ENCODE measurements around the gene MRTFA. TPM values are rescaled to one million over a fixed set of nuclear protein-coding genes. Genes with fewer than 3 reads are reported as not detected.
"Not testable (repeated sequence)": the region's sequence is repeated elsewhere in the genome, so short reads cannot be mapped to it uniquely, and the experiment has no call there.

The MRTFA gene
- total RNA-seq, 2 donors from 2014 or later: 38.5 to 57.4 TPM

DNA sequence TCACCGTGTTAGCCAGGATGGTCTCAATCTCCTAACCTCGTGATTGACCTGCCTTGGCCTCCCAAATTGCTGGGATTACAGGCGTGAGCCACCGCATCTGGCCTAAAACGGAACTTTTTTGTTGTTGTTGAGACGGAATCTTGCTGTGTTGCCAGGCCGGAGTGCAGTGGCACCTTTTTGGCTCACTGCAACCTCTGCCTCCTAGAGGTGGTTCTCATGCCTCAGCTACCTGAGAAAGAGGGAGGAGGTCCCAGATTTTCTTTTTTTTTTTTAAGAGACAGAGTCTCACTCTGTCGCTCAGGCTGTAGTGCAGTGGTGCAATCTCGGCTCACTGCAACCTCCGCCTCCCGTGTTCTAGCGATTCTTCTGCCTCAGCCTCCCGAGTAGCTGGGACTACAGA is 34.9 kb upstream of the MRTFA start:
- ATAC-seq (replicated peaks): no peak
- Mint-ChIP-seq H3K4me3 (no peak overlapping the region), H3K36me3 (ENCODE audit: low read depth) (no peaks in the 10 kb centered on the region), H3K4me1 (peaks cover 20% of the 10 kb centered on the region), H3K9me3 (no peaks in the 10 kb centered on the region), H3K27ac (no peak overlapping the region), H3K27me3 (no peaks in the 10 kb centered on the region)

DNA sequence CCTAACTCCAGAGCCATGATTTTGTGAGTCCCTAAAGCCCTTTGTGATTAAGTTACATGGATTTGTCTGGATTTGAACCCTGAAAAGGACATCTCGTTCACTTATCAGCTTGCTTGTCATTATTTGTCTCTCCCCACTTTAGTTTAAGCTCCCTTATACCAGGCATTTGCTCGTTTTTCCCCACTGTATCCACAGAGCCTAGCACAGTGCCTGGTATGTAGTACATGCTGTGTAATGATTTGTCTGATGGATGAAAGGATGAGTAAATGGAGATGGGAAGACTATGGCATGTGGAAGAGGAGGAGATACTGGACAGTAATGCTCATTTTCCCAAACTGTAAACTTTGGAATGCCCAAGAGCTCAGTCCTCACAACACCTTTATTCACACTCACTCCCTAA is 33.5 kb upstream of the MRTFA start:
- Mint-ChIP-seq H3K27me3 (no peaks in the 10 kb centered on the region), H3K27ac (peak overlapping the region; percentile 88), H3K36me3 (ENCODE audit: low read depth) (no peaks in the 10 kb centered on the region), H3K4me3 (peak overlapping the region; percentile 70), H3K9me3 (no peaks in the 10 kb centered on the region), H3K4me1 (peaks cover 20% of the 10 kb centered on the region)
- no peak for ATAC-seq (replicated peaks)

DNA sequence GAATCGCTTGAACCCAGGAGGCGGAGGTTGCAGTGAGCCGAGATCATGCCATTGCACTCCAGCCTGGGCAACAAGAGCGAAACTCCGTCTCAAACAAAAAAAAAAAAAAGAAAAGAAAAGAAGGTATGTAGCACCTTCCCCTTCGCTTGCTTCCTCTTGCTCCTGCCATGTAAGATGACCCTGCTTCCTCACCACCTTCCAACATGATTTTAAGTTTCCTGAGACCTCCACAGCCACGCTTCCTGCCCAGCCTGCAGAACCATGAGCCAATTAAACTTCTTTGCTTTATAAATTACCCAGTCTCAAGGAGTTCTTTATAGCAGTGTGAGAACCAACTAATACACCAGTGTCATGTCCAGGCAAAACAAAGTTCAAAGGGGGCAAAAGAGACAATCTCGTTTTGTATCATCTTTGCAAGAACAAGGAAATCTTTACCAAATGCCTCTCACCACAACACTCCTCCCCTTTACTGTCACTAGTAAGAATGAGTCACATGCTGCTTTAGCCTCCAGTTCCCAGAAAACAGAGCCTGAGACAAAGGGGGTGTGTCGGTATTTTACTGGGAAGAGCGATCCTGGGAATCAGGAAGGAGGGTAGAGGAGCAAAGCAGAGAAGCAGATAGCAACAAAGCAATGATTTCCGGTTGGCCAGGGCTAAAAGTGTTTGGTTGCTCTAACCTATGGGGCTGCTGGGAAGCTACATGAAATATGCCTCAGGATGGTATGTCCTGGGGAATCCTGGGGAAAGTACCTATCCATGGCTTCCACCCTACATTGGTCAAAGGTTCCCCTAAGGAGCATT is 32.3 kb upstream of the MRTFA start:
- peak; percentile 92 for ATAC-seq (replicated peaks)
- peak overlapping the region; percentile 70 for H3K4me3 Mint-ChIP-seq
- H3K4me1 Mint-ChIP-seq: peaks cover 20% of the 10 kb centered on the region
- H3K27me3 Mint-ChIP-seq: no peaks in the 10 kb centered on the region
- no peaks in the 10 kb centered on the region for H3K36me3 Mint-ChIP-seq (ENCODE audit: low read depth)
- peak overlapping the region; percentile 88 for H3K27ac Mint-ChIP-seq
- no peaks in the 10 kb centered on the region for H3K9me3 Mint-ChIP-seq

DNA sequence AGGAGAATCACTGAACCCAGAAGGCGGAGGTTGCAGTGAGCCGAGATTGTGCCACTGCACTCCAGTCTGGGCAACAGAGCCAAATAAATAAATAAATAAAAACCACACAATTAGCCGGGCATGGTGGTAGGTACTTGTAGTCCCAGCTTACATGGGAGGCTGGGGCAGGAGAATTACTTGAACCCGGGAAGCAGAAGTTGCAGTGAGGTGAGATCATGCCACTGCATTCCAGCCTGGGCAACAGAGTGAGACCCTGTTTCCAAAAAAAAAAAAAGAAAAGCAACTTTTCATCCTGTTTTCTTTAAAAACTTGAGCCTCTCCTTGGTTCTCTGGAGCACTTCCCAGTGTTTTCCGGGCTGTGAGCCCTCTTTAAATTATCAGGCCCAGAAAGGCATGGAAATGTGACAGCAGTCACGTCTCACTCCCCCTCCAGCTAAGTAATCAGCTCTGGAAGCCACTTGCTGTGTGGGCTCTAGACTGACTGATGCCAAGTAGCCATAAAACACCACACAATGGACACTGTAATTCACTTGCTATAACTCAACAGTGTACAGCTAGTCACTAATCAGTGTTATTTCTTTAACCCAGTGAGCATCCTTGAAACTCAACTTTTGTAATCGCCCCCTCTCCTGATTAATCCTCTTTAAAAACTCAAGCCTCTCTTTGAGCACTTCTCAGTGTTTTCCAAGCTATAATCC is 29.8 kb upstream of the MRTFA start:
- H3K4me1 Mint-ChIP-seq: peaks cover 20% of the 10 kb centered on the region
- H3K4me3 Mint-ChIP-seq: no peak overlapping the region
- peak overlapping the region; percentile 38 for H3K27ac Mint-ChIP-seq
- no peak for ATAC-seq (replicated peaks)
- no peaks in the 10 kb centered on the region for H3K27me3 Mint-ChIP-seq
- no peaks in the 10 kb centered on the region for H3K36me3 Mint-ChIP-seq (ENCODE audit: low read depth)
- H3K9me3 Mint-ChIP-seq: no peaks in the 10 kb centered on the region

DNA sequence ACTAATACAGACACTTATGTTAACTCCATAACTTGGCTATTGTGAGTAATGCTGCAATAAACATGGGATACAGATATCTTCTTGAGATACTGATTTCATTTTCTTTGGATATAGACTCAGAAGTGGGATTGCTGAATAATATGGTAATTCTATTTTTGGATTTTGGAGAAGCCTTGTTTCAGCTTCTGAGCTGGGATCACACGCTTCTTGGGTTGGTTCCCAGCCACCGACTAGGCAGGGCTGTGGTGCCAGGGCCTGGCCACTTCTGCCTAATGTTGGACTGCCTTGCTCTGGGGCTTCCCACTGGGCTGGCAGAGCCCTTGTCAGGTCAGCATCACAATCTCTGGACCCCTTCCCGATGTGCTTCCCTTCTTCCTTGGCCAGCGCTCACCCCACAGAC is 28.8 kb upstream of the MRTFA start:
- ATAC-seq (replicated peaks): no peak
- H3K27me3 Mint-ChIP-seq: no peaks in the 10 kb centered on the region
- no peaks in the 10 kb centered on the region for H3K36me3 Mint-ChIP-seq (ENCODE audit: low read depth)
- H3K27ac Mint-ChIP-seq: no peak overlapping the region
- H3K4me3 Mint-ChIP-seq: no peak overlapping the region
- peaks cover 20% of the 10 kb centered on the region for H3K4me1 Mint-ChIP-seq
- H3K9me3 Mint-ChIP-seq: no peaks in the 10 kb centered on the region

DNA sequence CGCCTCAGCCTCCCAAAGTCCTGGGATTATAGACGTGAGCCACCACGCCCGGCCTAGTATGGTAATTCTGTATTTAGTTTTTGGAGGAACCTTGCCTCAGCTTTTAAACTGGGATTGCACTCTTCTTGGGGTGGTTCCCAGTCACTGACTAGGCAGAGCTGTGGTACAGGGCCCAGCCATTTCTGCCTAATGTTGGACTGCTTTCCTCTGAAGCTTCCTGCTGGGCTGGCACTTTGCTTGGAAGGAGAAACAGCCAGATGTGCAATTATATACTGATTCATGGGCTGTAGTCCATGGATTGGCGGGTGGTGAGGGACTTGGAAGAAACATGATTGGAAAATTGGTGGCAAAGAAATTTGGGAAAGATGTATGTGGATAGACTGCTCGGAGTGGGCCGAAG is 25.2 kb upstream of the MRTFA start:
- Mint-ChIP-seq H3K27ac (no peak overlapping the region), H3K36me3 (ENCODE audit: low read depth) (no peaks in the 10 kb centered on the region), H3K4me3 (no peak overlapping the region), H3K9me3 (no peaks in the 10 kb centered on the region), H3K4me1 (no peaks in the 10 kb centered on the region), H3K27me3 (no peaks in the 10 kb centered on the region)
- no peak for ATAC-seq (replicated peaks)

DNA sequence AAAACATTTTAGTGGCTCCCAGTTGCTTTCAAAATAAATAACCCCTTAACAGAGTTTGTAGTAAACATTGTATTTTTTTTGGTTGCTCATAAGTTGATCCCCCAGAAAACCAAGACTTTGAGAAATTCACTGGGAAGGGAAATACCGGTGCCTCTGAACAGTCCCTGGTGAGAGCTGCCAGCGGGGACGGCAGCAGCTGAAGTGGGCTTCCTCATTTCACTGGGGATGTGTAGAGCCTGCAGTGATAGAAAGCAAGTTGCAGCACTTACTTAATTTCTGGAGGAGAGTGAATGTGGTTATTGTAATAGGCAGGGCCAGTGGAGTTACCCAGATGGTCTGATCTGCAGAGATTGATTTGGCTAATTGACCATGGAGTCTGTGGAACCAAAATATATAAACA is 24.2 kb upstream of the MRTFA start:
- Mint-ChIP-seq H3K4me1 (no peaks in the 10 kb centered on the region), H3K27ac (no peak overlapping the region), H3K4me3 (no peak overlapping the region), H3K36me3 (ENCODE audit: low read depth) (no peaks in the 10 kb centered on the region), H3K27me3 (no peaks in the 10 kb centered on the region), H3K9me3 (no peaks in the 10 kb centered on the region)
- ATAC-seq (replicated peaks): no peak

DNA sequence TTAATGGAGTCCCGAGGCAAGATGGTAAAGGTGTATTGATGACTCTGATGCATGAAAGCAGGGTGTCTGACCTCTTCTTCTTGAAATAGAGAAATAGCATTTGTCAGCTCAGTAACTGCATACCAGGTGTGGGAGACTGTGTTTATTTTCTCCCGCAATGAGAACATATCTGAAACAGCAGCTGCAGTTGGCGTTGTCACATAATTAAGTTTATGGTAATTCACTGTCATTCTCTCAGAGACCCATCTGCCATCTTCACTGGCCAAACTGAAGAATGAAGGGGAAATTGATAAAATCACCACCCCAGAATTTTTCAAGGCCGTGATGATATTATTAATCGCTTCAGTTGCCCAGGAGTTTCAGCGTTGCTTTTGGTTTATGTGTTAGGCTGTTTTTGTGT is 22.6 kb upstream of the MRTFA start:
- Mint-ChIP-seq H3K4me1 (no peaks in the 10 kb centered on the region), H3K9me3 (no peaks in the 10 kb centered on the region), H3K36me3 (ENCODE audit: low read depth) (no peaks in the 10 kb centered on the region), H3K4me3 (no peak overlapping the region), H3K27ac (no peak overlapping the region), H3K27me3 (no peaks in the 10 kb centered on the region)
- ATAC-seq (replicated peaks): no peak

DNA sequence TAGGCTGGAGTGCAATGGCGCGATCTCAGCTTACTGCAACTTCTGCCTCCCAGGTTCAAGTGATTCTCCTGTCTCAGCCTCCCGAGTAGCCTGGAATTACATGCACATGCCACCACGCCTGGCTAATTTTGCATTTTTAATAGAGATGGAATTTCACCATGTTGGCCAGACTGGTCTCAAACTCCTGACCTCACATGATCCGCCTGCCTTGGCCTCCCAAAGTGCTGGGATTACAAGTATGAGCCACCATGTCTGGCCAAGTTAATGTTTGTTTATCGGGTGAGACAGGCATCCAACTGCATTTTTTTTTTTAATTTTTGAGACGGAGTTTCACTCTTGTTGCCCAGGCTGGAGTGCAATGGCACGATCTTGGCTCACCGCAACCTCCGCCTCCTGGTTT is 20.1 kb upstream of the MRTFA start:
- H3K4me1 Mint-ChIP-seq: peaks cover 10% of the 10 kb centered on the region
- not testable (repeated sequence) for H3K4me3 Mint-ChIP-seq; H3K27ac Mint-ChIP-seq; H3K36me3 Mint-ChIP-seq (ENCODE audit: low read depth); H3K27me3 Mint-ChIP-seq; H3K9me3 Mint-ChIP-seq; ATAC-seq (replicated peaks)

DNA sequence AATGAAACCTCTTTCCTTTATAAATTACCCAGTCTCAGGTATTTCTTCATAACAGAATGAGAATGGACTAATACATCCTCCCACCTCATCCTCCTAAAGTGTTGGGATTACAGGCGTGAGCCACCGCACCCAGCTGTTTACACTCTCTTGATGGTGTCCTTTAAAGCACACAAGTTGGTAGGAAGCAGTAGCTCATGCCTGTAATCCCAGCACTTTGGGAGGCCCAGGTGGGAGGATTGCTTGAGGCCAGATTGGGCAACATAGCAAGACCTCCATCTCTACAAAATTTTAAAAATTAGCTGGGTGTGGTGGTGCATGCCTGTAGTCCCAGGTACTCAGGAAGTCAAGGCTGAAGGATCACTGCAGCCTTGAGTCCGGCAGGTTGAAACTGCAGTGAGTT is 19.4 kb upstream of the MRTFA start:
- H3K27me3 Mint-ChIP-seq; H3K27ac Mint-ChIP-seq; H3K36me3 Mint-ChIP-seq (ENCODE audit: low read depth); H3K4me3 Mint-ChIP-seq; H3K9me3 Mint-ChIP-seq; ATAC-seq (replicated peaks): not testable (repeated sequence)
- peaks cover 14% of the 10 kb centered on the region for H3K4me1 Mint-ChIP-seq

DNA sequence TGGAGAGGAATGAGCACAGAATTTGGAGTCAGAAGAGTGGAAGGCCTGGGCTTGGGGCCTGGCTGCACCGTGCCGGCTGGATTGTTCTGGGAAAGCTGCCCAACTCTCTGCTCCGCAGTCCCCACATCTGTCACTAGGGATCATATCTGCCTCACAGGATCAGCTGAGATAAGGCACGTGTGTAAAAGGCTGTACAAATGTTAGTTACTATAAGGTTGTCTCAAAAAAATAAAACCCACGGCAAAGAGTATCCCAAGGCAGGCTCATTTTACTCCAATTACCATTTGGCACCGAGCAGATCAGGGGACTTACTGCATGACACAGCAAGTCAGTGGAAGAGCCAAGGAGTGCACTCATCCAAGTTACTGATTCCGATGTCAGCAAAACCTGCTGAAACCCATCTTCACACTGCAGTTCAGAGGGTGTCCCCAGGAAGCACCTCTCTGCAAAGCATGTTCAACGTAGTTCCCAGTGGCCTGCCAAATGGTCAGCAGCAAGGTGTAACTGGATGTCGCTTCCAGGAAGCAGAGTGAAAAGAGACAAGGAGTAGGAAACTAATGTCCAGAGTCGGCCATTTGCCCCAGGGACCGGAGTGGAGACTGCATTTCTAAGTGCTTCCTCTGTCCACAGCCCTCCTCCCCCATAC is 18.1 kb upstream of the MRTFA start:
- Mint-ChIP-seq H3K4me1 (peaks cover 14% of the 10 kb centered on the region), H3K27me3 (no peaks in the 10 kb centered on the region), H3K27ac (peak overlapping the region; percentile 48), H3K36me3 (ENCODE audit: low read depth) (no peaks in the 10 kb centered on the region), H3K9me3 (no peaks in the 10 kb centered on the region), H3K4me3 (no peak overlapping the region)
- no peak for ATAC-seq (replicated peaks)

DNA sequence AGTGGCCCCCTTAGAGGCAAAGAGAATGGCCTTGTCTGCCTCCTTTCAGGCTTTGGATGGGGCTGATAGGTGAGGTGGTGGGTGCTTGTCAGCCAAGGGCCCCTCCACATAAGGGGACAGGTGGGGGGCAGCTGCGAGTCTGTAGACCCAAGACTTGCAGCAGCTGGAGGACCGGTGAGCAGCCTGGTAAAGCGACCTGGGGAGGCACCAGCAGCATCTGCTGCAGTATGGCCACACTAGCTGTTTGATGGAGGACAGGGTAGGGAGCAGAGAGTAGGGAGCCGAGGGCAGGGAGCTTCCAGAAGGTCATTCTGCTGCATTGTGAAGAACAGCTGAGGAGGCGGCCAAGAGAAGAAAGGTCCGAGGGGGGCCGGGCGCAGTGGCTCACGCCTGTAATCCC is 16.8 kb upstream of the MRTFA start:
- no peak for ATAC-seq (replicated peaks)
- peaks cover 14% of the 10 kb centered on the region for H3K4me1 Mint-ChIP-seq
- no peak overlapping the region for H3K4me3 Mint-ChIP-seq
- H3K9me3 Mint-ChIP-seq: no peaks in the 10 kb centered on the region
- no peaks in the 10 kb centered on the region for H3K27me3 Mint-ChIP-seq
- H3K27ac Mint-ChIP-seq: peak overlapping the region; percentile 55
- no peaks in the 10 kb centered on the region for H3K36me3 Mint-ChIP-seq (ENCODE audit: low read depth)

DNA sequence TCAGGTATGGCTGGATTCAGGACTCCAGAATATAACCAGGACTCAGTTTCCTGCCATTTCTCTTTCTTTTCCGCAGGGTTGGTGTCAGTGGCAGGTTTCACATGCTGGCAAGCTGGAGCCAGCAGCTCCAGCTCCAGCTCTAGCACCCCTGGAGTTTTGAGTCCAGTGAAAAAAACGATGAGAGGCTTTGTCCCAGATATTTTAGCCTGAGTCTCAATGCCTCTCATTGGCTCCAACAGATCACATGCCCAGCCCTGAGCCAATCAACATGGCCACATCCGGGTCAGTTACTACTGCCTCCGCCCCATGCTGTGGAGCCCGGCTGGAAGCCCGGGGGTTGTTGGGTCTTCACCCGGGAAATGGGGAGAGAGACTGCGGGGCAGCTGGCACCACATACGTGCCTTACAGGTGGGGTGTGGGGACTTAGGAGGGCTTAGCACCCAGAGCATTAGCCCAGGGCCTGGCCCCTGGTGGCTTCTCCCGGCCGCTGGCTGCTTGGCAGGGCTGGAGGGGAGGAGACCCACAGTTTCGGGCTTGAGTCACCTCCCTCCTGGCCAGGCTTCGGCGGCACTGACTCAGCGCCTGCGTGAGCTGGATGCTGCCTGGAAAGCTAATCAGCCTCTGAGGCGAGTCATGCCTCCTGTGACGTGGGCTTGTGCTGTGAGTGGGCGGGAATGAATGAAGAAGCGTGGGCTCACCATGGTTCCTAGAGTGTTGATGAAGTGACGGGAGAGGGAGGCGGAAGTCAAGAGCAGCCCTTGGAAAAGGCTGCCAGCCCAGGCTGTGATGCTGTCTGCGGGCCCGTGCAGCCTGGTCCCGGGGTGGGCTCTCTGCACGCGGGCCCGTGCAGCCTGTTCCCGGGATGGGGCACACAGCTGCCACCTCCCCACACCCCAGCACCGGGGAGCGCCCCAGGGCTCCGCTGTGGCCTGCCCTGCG is 15.3 kb upstream of the MRTFA start:
- peak overlapping the region; percentile 95 for H3K27ac Mint-ChIP-seq
- peaks cover 14% of the 10 kb centered on the region for H3K4me1 Mint-ChIP-seq
- H3K9me3 Mint-ChIP-seq: no peaks in the 10 kb centered on the region
- H3K4me3 Mint-ChIP-seq: peak overlapping the region; percentile 81
- ATAC-seq (replicated peaks): peak; percentile 98
- no peaks in the 10 kb centered on the region for H3K36me3 Mint-ChIP-seq (ENCODE audit: low read depth)
- no peaks in the 10 kb centered on the region for H3K27me3 Mint-ChIP-seq

DNA sequence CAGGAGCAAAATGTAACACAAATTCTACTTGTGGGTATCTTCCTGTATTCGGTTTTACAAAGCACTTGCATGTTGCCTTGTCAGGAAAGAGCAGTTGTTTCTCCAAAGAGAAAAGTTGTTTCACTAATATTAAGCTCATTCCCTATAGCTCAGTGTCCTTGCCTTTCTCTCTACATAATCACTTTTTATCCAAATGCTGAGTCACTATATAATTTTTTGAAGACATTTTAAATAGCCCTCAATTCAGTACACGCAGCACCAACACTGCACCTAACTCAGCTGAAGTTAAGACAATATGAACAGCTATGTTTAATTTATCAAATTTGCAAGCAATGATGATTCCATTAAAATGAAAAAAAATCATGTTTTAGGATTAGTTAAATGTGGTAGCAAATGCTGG is 14.5 kb upstream of the MRTFA start:
- H3K36me3 Mint-ChIP-seq (ENCODE audit: low read depth): no peaks in the 10 kb centered on the region
- H3K9me3 Mint-ChIP-seq: no peaks in the 10 kb centered on the region
- H3K4me3 Mint-ChIP-seq: peak overlapping the region; percentile 81
- H3K27ac Mint-ChIP-seq: peak overlapping the region; percentile 95
- H3K27me3 Mint-ChIP-seq: no peaks in the 10 kb centered on the region
- no peak for ATAC-seq (replicated peaks)
- H3K4me1 Mint-ChIP-seq: peaks cover 14% of the 10 kb centered on the region

All from activated T-helper 17 cell treated with anti-CD3 and anti-CD28 coated beads, Interleukin-2, amount 50 U/mL, for 72 hours (primary cell).